Measurements from ENCODE around the gene GUSB.
"Not testable (repeated sequence)": the region's sequence is repeated elsewhere in the genome, so short reads cannot be mapped to it uniquely, and the experiment has no call there.

GUSB gene

DNA sequence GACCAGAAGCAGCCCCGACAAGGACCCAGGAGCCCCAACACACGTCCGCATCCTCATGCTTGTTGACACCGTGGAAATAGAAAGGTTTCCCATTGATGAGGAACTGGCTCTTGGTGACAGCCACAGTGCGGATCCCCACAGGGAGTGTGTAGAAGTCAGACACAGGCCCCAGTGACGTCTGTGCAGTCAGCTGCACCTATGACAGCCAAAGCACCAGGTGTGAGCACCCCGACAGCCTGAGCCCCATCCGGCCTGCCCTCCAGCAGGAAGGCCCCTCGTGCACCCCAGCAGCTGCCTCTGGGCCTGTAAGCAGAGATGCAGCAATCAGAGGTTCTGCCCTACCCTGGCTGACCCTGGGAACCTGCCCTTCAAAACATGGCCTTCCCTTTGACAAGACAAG, 7.1 kb downstream of the GUSB start:
- no peak for DNase-seq

DNA sequence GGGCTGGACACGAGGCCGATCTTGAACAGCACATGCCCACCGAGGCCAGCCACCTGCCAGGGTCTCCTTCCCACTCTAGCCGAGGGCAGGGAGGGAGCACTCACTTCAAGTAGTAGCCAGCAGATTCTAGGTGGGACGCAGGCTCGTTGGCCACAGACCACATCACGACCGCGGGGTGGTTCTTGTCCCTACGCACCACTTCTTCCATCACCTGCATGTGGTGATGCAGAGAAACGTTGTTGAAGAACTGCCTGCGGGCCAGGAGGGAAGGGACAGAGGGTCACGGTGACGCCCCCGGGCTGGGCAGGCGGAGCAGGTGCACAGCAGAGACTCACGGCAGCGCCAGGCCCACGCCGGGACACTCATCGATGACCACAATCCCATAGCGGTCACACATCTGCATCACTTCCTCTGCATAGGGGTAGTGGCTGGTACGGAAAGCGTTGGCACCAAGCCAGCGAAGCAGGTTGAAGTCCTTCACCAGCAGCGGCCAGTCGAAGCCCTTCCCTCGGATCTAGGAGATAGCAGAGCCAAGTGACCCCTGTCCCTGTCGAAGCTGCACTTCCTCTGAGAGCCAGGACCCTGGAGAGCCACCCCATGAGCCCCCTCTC, 7.7 kb downstream of the GUSB start:
- no peak for DNase-seq

DNA sequence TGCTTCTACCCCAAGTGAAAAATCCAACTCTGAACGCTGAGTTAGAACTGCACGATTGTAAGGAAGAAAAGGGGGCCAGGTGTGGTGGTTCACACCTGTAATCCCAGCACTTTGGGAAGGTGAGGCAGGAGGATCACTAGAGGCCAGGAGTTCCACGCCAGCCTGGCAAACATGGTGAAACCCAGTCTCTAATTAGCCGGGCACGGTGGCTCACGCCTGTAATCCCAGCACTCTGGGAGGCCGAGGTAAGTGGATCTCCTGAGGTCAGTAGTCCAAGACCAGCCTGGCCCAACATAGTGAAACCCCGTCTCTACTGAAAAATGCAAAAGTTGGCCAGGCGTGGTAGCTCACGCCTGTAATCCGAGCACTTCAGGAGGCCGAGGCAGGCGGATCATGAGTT, 9.0 kb downstream of the GUSB start:
- DNase-seq: no peak

GRCh38 chr7:65971021-65971420, 11.0 kb downstream of the GUSB start:
- DNase-seq: no peak

DNA sequence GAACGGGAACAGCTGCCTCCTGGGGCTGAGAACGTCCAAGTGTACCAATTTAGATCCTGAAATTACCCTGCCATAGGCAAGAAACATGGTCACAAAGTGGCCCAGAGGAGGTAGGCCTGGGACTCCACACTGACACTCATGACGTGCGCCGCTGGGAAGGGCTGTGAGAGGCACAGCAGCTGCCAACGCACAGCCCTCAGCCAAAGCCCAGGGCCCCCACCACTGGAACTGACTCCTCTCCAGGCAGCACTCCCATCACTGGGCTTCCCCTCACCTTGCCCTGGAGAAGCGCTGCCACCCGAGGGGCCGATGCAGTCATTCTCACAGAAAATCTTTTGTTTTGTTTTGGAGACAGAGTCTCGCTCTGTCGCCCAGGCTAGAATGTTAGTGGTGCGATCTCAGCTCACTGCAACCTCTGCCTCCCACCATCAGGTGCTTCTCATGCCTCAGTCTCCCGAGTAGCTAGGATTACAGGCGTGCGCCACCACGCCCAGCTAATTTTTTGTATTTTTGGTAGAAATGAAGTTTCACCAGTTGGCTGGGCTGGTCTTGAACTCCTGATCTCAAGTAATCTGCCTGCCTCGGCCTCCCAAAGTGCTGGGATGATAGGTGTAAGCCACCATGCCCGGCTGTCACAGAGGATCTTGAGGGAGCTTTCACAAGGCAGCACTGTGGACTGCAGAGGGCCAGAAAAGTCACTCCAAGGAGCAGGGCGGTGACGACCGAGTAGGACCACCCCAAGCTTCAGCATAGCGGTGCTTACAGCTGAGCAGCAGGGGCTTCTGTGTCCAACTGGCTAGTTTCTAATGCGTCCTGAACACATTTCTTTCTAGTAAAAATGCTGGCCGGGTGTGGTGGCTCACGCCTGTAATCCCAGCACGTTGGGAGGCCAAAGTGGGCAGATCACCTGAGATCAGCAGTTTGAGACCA, 13.5 kb downstream of the GUSB start:
- DNase-seq: no peak

DNA sequence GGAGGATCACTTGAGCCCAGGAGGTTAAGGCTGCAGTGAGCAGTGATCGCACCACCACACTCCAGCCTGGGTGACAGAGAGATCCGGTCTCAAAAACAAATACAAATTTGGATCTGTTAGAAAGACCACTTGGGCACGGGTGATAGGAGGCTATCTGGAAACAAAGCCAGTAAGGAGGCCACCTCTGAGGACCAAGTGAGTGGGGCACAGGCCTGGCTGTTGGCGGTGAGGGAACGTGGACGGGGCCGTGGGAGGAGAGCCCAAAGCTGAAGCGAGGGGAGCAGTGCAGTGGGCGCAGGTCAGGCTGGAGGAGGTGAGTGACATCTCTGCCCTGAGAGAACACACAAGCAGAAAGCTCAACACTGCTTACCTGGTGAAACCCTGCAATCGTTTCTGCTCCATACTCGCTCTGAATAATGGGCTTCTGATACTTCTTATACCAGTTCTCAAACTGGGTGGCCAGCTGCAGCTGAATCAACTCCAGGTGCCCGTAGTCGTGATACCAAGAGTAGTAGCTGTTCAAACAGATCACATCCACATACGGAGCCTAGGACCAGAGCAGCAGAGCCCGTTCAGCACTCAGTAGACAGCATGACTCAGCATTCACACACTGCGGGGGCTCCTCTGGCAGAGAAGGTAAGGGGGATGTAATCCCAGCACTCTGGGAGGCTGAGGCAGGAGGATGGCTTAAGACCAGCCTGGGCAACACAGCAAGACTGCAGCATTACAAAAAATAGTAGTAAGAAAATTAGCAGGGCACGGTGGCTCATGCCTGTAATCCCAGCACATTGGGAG, 14.5 kb downstream of the GUSB start:
- DNase-seq: no peak

DNA sequence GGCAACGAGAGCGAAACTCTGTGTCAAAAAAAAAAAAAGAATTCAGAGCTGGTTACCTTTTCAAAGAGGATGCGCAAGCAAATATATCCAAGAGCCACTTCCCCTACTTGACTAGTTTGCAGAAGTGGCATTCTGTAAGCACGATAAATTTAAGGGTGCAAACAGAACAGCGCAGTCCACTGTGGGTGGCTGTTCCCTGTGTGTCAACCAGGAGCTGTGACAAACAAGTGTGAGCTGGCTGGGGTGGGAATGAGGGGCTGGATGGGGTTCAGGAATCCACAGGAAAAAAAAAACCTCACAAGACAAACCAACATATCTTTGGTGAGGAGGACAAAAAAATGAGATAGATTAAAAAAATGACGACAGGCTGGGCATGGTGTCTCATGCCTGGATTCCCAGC, 15.9 kb downstream of the GUSB start:
- DNase-seq: no peak

DNA sequence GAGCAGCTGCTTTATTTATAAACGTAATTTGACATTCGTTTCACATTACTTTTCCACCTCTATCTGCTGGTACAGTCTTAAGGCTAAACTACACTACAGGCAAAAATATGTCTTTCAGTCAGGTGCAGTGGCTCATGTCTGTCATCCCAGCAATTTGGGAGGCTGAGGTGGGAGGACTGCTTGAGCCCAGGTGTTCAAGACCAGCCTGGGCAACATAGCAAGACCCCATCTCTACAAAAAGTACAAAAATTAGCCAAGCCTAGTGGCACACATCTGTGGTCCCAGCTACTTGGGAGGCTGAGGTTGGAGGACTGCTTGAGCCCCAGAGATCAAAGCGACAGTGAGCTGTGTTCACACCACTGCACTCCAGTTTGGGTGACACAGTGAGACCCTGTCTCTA, 17.3 kb downstream of the GUSB start:
- DNase-seq: not testable (repeated sequence)

DNA sequence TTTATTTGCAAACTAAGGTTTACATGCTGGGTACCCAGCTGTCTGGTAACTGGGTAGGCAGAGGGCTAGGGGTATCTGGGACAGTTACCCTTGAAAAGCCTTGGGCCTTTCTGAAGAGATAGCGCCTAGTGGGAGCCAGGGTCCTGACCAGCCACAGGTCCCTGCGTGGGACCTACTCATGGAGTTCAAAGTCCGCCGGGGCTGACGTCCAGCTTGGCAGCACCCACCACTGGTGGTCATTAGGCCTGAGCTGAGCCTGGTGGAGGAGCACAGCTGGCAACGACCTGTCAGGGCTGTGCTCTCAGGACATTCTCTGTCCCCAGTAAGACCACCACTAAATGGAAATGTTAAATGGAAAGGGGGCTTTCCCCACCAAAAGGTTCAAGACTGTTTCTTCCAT, 20.0 kb downstream of the GUSB start:
- DNase-seq: no peak

DNA sequence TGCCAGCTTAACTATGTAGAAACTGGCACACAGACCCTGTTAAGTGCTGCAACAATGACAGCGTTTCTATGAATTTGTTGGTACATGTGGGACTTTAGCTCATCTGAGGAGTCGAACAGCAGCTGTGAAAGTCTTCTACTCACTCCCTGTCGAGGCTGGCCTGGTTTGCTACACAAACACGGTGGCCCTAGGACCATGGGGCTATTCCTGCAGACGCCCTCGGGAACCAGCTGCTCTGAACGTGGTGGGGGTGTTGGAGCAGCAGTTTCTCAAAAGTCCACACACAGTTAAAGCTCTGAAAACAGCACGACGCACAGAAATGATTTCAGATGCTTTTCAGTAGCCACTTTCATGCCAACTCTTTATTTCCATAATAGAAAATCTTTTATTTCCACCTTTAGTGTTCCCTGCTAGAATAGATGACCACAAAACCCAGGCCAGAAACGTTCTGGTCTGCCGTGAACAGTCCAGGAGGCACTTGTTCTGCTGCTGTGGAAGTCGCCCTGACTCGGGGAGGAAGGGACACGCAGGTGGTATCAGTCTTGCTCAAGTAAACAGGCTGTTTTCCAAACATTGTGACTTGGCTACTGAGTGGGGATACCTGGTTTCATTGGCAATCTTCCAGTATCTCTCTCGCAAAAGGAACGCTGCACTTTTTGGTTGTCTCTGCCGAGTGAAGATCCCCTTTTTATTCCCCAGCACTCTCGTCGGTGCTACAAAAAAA, 21.5 kb downstream of the GUSB start:
- DNase-seq: no peak

GRCh38 chr7:65955718-65956117, 26.3 kb downstream of the GUSB start:
- DNase-seq: no peak

DNA sequence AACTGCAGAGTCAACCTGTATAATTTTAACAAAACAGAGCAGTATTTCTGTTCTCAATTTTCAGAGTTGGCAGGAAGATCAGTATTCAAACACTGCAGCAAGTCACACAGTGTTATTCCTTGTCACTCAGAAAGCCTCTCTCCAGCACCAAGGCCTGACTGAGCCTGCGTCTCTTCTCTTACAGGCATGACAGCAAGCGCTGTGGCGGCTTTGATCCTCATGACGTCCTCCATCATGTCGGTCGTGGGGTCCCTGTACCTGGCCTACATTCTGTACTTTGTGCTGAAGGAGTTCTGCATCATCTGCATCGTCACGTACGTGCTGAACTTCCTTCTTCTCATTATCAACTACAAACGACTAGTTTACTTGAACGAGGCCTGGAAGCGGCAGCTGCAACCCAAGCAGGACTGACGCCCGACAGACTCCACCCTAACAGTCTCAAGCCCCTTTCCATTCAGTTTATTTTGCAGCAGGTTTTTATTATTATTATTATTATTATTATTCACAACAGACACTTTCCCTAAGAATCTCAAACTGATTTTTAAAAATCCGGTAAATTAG, 28.0 kb downstream of the GUSB start:
- DNase-seq: no peak

DNA sequence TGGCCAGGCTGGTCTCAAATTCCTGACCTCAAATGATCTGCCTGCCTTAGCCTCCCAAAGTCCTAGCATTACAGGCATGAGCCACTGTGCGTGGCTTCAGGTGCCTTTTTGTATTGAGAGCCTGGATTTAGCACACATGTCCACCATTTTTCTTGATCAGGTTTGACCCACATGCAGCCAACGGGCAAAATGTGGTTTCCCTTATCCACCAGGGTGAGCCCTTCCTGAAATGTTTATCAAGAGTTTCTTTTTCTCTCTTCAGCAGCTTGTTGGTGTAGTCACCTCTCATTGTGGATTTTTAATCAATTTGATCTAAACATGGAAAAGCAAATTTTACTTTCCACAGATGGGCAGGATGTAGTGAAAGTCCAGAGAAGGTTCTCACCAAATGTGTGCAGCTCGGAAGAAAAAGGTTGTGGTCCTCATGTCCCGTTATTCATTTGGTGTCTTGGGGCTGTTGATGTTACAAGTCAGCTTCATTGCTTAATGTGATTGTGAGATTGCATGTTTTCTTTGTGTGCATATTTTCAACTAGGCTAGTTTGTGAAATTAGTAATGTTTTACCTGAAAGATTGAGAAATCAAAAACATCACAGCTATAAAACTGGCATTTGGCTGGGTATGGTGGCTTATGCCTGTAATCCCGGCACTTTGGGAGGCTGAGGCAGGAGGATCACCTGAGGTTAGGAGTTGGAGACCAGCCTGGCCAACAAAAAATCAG, 28.9 kb downstream of the GUSB start:
- no peak for DNase-seq

DNA sequence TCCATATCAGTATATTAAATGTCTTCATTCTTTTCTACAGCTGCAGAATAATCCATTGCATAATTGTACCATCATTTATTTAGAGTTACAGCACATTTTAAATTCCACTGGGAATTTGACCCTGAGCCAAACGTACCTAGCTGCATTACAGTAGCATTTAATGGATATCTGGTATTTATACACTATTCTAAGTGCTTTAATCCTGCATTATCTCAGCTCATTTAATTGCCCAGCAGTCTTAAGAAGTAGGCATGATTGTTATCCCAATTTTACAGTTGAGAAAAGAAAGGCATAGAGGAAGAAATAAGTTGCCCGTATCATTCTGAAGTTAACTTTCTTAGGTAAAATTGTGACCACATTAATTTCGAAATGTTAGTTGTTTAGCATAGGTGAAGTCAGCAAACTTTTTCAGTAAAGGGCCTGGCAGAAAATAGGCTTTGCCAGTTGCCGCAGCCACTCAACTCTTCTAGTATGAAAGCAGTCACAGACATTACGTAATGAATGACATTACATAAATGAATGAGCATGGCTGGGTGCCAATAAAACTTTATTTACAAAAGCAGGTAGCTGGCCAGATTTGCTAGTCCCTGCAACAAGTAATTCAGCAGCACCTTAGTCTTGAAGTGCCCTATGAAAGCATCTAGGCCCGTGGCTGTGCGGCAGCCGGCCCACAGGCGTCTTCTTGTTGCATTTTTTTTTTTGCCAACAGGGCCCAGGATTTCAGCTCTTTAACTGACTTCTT, 30.0 kb downstream of the GUSB start:
- DNase-seq: no peak

- DNase-seq: no peak
Measured at GRCh38 chr7:65946904-65947303, 35.1 kb downstream of the GUSB start.

- not testable (repeated sequence) for DNase-seq
Measured at GRCh38 chr7:65945787-65946186, 36.2 kb downstream of the GUSB start.

- DNase-seq: no peak
Measured at GRCh38 chr7:65938336-65938895, 43.6 kb downstream of the GUSB start.

GRCh38 chr7:65937296-65937695, 44.7 kb downstream of the GUSB start:
- DNase-seq: no peak

- no peak for DNase-seq
Measured at GRCh38 chr7:65931685-65932084, 50.3 kb downstream of the GUSB start.

GRCh38 chr7:65927489-65928448, 54.2 kb downstream of the GUSB start:
- no peak for DNase-seq
